HL-60 (cell line): ENCODE measurements around the gene ITGAL.

Experiments used
- CTCF ChIP-seq: IDR thresholded peaks from one replicate; pipeline ENCODE4 v1.5.1; 2011; ENCODE audit warnings: low read length, control low read depth, inconsistent platforms; ENCODE audit not compliant: insufficient read depth
- GABPA ChIP-seq: IDR thresholded peaks from 2 replicates; pipeline ENCODE4 v1.6.1; 2012; ENCODE audit warnings: low read depth
- POLR2AphosphoS5 ChIP-seq: IDR thresholded peaks from 2 replicates; pipeline ENCODE4 v1.6.1; 2012; ENCODE audit warnings: low read depth

GRCh38 chr16:30511509-30511908 is 39.0 kb downstream of the ITGAL start:
- TF ChIP-seq POLR2AphosphoS5, result no peak
- TF ChIP-seq CTCF, result no peak
- no peak for TF ChIP-seq GABPA
